GM10847 (cell line): ENCODE results near the gene KDM6B.
A peak's percentile ranks its signal among the peaks of the same experiment; 100 is the strongest.

Experiments
- POLR2A ChIP-seq: IDR thresholded peaks from 2 replicates; pipeline ENCODE4 v1.6.1; 2011; ENCODE audit not compliant: insufficient read length; ENCODE audit errors: extremely low read depth

KDM6B gene

GRCh38 chr17:7818026-7818425, 16.0 kb upstream of the KDM6B start:
- no peak for TF ChIP-seq POLR2A

GRCh38 chr17:7818746-7819645, 15.0 kb upstream of the KDM6B start:
- TF ChIP-seq POLR2A = no peak

GRCh38 chr17:7820231-7820630, 13.8 kb upstream of the KDM6B start:
- TF ChIP-seq POLR2A = no peak

GRCh38 chr17:7822126-7822525, 11.9 kb upstream of the KDM6B start:
- TF ChIP-seq POLR2A = no peak

- no peak for TF ChIP-seq POLR2A
Observed at GRCh38 chr17:7823581-7824001, 10.4 kb upstream of the KDM6B start.

GRCh38 chr17:7824021-7824924, 9.7 kb upstream of the KDM6B start:
- no peak for TF ChIP-seq POLR2A

- TF ChIP-seq POLR2A = no peak
Observed at GRCh38 chr17:7825206-7825990, 8.6 kb upstream of the KDM6B start.

- no peak for TF ChIP-seq POLR2A
Observed at GRCh38 chr17:7830616-7831015, 3.4 kb upstream of the KDM6B start.

- no peak for TF ChIP-seq POLR2A
Observed at GRCh38 chr17:7831233-7831632, 2.8 kb upstream of the KDM6B start.

GRCh38 chr17:7832431-7832830, 1.6 kb upstream of the KDM6B start:
- no peak for TF ChIP-seq POLR2A

- TF ChIP-seq POLR2A = no peak
Observed at GRCh38 chr17:7833011-7833794, 814 bp upstream of the KDM6B start.

- no peak for TF ChIP-seq POLR2A
Observed at GRCh38 chr17:7834542-7834956, 532 bp downstream of the KDM6B start.

GRCh38 chr17:7834957-7835813, 1.2 kb downstream of the KDM6B start:
- peak; percentile 10 for TF ChIP-seq POLR2A
